ENCODE data around the gene MBNL2.
A peak's percentile ranks its signal among the peaks of the same experiment; 100 is the strongest.

MBNL2 gene

DNA sequence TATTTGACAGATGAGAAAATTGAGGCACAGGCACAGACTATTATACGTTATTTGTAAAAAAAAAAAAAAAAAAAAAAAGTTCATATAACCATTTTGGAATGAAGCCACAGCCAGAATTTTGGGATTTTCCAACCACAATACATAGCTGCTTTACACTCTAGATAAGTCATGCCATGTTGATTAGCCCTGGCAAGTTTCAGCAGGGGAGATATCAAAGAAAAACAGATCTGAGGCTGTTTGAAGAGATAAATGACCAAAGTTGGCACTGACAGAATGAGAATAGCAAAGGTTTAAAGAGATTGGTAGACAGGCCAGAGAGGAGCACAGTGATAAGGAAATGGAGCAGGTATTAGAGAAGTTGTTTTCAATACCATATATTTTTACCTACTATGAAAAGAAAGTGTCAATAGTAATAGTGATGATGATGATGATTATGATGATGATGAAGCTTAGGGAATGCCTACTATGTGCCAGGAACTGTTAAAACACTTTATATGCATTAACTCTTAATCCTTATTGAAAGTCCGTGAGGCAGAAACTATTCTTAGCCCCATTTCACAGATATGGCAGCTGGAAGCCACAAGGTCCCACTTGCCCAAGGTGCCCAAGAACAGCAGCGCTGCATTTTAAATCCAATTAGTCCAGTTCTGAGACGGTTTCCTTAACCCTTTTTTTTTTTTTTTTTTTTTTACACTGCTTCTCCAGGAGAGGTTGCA lies 105.5 kb downstream of the MBNL2 start:
- no peak for TF ChIP-seq CREB1 (IDR thresholded peaks at IDR 0.05; ENCODE audit: low read depth)
- TF ChIP-seq ZBTB7A (IDR thresholded peaks at IDR 0.05; ENCODE audit: low read depth) = no peak
- no peak for TF ChIP-seq NFIC (IDR thresholded peaks at IDR 0.05)
- TF ChIP-seq FOXM1 (IDR thresholded peaks at IDR 0.05; ENCODE audit: borderline replicate concordance, low read depth) = no peak
- no peak for TF ChIP-seq TEAD4 (IDR thresholded peaks at IDR 0.05)
- TF ChIP-seq EP300 (IDR thresholded peaks at IDR 0.05; ENCODE audit: borderline replicate concordance) = no peak
- TF ChIP-seq TAF1 (IDR thresholded peaks at IDR 0.05; ENCODE audit: low read depth) = no peak
- TF ChIP-seq, protein P1, sequence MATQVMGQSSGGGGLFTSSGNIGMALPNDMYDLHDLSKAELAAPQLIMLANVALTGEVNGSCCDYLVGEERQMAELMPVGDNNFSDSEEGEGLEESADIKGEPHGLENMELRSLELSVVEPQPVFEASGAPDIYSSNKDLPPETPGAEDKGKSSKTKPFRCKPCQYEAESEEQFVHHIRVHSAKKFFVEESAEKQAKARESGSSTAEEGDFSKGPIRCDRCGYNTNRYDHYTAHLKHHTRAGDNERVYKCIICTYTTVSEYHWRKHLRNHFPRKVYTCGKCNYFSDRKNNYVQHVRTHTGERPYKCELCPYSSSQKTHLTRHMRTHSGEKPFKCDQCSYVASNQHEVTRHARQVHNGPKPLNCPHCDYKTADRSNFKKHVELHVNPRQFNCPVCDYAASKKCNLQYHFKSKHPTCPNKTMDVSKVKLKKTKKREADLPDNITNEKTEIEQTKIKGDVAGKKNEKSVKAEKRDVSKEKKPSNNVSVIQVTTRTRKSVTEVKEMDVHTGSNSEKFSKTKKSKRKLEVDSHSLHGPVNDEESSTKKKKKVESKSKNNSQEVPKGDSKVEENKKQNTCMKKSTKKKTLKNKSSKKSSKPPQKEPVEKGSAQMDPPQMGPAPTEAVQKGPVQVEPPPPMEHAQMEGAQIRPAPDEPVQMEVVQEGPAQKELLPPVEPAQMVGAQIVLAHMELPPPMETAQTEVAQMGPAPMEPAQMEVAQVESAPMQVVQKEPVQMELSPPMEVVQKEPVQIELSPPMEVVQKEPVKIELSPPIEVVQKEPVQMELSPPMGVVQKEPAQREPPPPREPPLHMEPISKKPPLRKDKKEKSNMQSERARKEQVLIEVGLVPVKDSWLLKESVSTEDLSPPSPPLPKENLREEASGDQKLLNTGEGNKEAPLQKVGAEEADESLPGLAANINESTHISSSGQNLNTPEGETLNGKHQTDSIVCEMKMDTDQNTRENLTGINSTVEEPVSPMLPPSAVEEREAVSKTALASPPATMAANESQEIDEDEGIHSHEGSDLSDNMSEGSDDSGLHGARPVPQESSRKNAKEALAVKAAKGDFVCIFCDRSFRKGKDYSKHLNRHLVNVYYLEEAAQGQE (IDR thresholded peaks at IDR 0.05; ENCODE audit: low read depth) = no peak
- TF ChIP-seq YY1 (IDR thresholded peaks at IDR 0.05; ENCODE audit: low read depth) = no peak
- TF ChIP-seq, protein P2, sequence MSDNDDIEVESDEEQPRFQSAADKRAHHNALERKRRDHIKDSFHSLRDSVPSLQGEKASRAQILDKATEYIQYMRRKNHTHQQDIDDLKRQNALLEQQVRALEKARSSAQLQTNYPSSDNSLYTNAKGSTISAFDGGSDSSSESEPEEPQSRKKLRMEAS (IDR thresholded peaks at IDR 0.05) = no peak
- TF ChIP-seq RAD21 (IDR thresholded peaks at IDR 0.05; ENCODE audit: low read depth) = no peak
- TF ChIP-seq TCF12 (IDR thresholded peaks at IDR 0.05; ENCODE audit: low read depth) = no peak
- TF ChIP-seq EGR1 (IDR thresholded peaks at IDR 0.05) = no peak
- no peak for TF ChIP-seq CEBPB (IDR thresholded peaks at IDR 0.05)
- TF ChIP-seq, protein P3, sequence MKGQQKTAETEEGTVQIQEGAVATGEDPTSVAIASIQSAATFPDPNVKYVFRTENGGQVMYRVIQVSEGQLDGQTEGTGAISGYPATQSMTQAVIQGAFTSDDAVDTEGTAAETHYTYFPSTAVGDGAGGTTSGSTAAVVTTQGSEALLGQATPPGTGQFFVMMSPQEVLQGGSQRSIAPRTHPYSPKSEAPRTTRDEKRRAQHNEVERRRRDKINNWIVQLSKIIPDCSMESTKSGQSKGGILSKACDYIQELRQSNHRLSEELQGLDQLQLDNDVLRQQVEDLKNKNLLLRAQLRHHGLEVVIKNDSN (IDR thresholded peaks at IDR 0.05) = no peak

DNA sequence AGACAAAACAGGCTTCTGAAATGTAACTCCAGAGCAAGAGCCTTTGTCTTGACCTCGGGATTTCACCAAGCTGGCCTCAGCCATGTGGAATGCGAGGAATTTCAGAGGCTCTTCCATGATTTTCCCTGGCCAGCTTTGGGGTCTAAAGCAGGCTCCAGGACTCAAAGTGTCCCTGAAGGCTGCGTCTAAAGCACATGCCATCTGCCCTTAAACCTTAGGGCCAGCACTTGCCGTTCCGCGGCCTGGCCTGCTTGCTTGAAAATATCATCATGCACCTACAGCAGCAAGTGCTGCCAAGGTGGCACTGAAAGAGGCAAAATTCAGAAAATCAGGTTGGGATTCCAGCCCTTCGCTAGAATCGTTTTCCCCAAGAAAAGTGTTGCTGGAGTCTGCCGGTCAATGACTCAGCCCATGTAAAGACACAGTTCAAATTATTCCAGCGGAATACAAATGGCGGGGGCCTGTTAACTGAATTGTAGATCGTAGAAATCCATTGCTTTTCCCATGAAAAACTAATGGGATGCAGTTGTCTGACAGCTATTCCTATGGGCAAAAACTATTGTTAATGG lies 106.2 kb downstream of the MBNL2 start:
- peak; percentile 88 for TF ChIP-seq TEAD4 (IDR thresholded peaks at IDR 0.05)
- TF ChIP-seq, protein P1 (IDR thresholded peaks at IDR 0.05; ENCODE audit: low read depth) = no peak

DNA sequence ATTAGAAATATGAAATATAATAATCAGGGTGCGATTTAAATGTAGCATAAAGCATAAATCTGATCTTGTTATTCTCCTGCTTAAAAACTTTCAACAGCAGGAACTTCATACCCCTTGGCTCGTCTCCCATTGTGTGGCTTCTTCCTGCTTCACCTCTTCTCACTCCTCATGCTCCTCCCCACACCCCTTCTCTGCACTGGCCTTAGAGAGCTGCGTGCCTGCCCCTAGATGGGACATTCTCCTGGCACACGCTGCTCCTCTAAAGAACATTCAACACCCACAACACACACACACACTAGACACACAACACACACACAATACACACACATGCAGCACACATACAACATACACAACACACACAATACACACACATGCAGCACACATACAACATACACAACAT lies 107.2 kb downstream of the MBNL2 start:
- TF ChIP-seq TCF12 (IDR thresholded peaks at IDR 0.05; ENCODE audit: low read depth) (no peak), YY1 (IDR thresholded peaks at IDR 0.05; ENCODE audit: low read depth) (no peak), ZBTB7A (IDR thresholded peaks at IDR 0.05; ENCODE audit: low read depth) (no peak), TEAD4 (IDR thresholded peaks at IDR 0.05) (no peak), FOXM1 (IDR thresholded peaks at IDR 0.05; ENCODE audit: borderline replicate concordance, low read depth) (no peak), RAD21 (IDR thresholded peaks at IDR 0.05; ENCODE audit: low read depth) (no peak), CEBPB (IDR thresholded peaks at IDR 0.05) (no peak), CREB1 (IDR thresholded peaks at IDR 0.05; ENCODE audit: low read depth) (no peak), EP300 (IDR thresholded peaks at IDR 0.05; ENCODE audit: borderline replicate concordance) (no peak)
- TF ChIP-seq, protein P1 (IDR thresholded peaks at IDR 0.05; ENCODE audit: low read depth) = no peak
- TF ChIP-seq, protein P3 (IDR thresholded peaks at IDR 0.05) = no peak

DNA sequence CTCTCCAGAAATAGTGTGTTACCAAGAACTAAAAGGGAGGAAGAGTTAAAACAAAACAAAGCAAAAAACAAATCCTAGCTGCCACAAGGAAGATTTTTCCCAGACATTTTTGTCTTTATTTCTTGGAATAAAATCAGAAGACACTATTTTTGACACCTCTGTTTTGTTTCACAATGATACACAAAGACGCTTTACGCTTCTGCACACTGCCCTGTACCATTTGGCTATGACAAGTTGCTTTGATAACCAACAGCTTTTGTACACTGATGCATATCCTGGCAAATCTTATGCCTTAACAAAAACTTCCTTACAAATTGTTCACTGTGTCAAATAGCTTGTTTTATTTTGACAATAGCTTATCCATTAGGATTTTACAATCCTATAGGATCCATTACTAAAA lies 108.3 kb downstream of the MBNL2 start:
- TF ChIP-seq, protein P2 (IDR thresholded peaks at IDR 0.05) = no peak
- TF ChIP-seq TCF12 (IDR thresholded peaks at IDR 0.05; ENCODE audit: low read depth) = no peak
- no peak for TF ChIP-seq EP300 (IDR thresholded peaks at IDR 0.05; ENCODE audit: borderline replicate concordance)
- TF ChIP-seq, protein P3 (IDR thresholded peaks at IDR 0.05) = no peak
- no peak for TF ChIP-seq TAF1 (IDR thresholded peaks at IDR 0.05; ENCODE audit: low read depth)
- TF ChIP-seq RAD21 (IDR thresholded peaks at IDR 0.05; ENCODE audit: low read depth) = no peak
- no peak for TF ChIP-seq CEBPB (IDR thresholded peaks at IDR 0.05)
- TF ChIP-seq FOXM1 (IDR thresholded peaks at IDR 0.05; ENCODE audit: borderline replicate concordance, low read depth) = no peak
- no peak for TF ChIP-seq TEAD4 (IDR thresholded peaks at IDR 0.05)
- TF ChIP-seq, protein P1 (IDR thresholded peaks at IDR 0.05; ENCODE audit: low read depth) = no peak
- TF ChIP-seq YY1 (IDR thresholded peaks at IDR 0.05; ENCODE audit: low read depth) = no peak
- TF ChIP-seq CREB1 (IDR thresholded peaks at IDR 0.05; ENCODE audit: low read depth) = no peak
- TF ChIP-seq NFIC (IDR thresholded peaks at IDR 0.05) = no peak
